HG02943 (cell line): ENCODE measurements around the gene PIK3R6.

Experiments used
- ATAC-seq: cut with Tn5 transposase; IDR thresholded peaks from one replicate; pipeline ENCODE4 v1.9.1; 2021; ENCODE audit warnings: mild to moderate bottlenecking, low read depth, moderate library complexity; ENCODE audit not compliant: unreplicated experiment

The PIK3R6 gene

GRCh38 chr17:8757189-8757588, 110.3 kb downstream of the PIK3R6 start:
- no peak for ATAC-seq

- ATAC-seq: no peak
These were observed 111.8 kb downstream of the PIK3R6 start for GRCh38 chr17:8755590-8756255.

GRCh38 chr17:8754890-8755289, 112.6 kb downstream of the PIK3R6 start:
- ATAC-seq: no peak

GRCh38 chr17:8753976-8754440, 113.5 kb downstream of the PIK3R6 start:
- ATAC-seq: no peak

GRCh38 chr17:8753136-8753975, 114.1 kb downstream of the PIK3R6 start:
- no peak for ATAC-seq
